GM19324 (cell line): ENCODE measurements around the gene EIPR1.
"Not testable (repeated sequence)": the region's sequence is repeated elsewhere in the genome, so short reads cannot be mapped to it uniquely, and the experiment has no call there.

ENCODE experiments used
- ATAC-seq: cut with Tn5 transposase; IDR thresholded peaks from one replicate; pipeline ENCODE4 v1.9.1; 2021; ENCODE audit warnings: mild to moderate bottlenecking, moderate library complexity; ENCODE audit not compliant: unreplicated experiment, low FRiP score

Gene EIPR1

GRCh38 chr2:3291750-3292149 is 85.9 kb downstream of the EIPR1 start:
- no peak for ATAC-seq

GRCh38 chr2:3291113-3291512 is 86.5 kb downstream of the EIPR1 start:
- ATAC-seq: no peak

DNA sequence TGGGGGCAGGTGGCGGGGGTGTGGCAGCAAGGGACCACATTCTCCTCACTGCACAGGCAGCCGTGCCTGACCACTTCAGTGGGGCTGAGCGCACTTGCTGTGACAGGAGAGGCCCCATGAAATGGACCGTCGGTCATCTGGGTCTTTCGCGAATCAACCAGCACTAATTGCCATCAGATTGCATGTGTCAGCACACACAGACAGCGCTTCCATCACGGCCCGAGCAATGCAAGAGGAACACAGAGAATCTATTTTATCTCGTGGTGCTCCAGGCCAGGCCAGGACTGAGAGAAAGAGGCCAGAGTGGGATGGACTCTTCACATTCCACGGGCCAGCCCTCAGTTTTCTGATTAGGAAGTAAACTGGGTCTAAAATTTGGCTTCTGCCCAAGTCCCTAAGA is 87.0 kb downstream of the EIPR1 start:
- ATAC-seq: no peak

- ATAC-seq: no peak
Observed at GRCh38 chr2:3289971-3290370, 87.6 kb downstream of the EIPR1 start.

DNA sequence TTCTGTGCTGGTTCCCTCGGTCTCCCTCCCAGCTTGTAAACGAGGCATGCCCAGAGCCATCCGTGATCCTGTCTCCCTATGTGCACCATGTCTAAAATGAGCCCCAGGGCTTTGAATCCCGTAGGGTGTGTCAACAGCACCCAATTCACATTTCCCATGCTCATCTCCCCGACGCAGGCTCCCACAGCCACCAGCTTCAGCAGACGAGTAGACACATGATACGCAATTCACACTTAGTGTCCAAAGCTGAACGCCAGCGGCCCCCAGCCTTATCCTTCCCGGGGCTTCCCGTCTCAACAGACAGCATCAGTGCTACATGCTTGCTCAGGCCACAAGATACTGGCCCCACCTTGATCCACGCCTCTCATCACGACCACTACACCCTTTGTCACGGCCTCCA is 88.1 kb downstream of the EIPR1 start:
- no peak for ATAC-seq

- no peak for ATAC-seq
Observed at GRCh38 chr2:3289171-3289515, 88.5 kb downstream of the EIPR1 start.

GRCh38 chr2:3288470-3289170 is 89.0 kb downstream of the EIPR1 start:
- ATAC-seq: no peak

DNA sequence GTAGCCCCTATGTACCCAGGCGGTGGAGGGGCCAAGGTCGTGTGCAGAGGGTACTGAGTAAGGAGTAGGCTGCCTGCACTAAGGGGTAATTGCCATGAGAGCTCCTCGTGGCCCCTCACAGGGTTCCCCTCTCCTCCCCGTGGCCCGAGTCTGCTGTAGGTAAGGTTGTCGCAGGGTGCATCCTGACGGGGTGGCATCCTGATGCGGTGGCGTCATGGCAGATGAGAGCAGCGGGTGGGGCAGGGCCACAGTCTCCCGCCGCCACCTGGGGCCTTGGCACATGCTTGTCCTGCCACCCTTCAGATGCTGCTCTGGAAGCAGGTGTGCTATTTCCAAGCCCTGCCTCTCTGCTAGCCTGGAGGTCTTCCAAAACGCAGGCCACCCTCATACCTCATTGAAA is 89.7 kb downstream of the EIPR1 start:
- no peak for ATAC-seq

GRCh38 chr2:3286646-3287036 is 91.0 kb downstream of the EIPR1 start:
- not testable (repeated sequence) for ATAC-seq

DNA sequence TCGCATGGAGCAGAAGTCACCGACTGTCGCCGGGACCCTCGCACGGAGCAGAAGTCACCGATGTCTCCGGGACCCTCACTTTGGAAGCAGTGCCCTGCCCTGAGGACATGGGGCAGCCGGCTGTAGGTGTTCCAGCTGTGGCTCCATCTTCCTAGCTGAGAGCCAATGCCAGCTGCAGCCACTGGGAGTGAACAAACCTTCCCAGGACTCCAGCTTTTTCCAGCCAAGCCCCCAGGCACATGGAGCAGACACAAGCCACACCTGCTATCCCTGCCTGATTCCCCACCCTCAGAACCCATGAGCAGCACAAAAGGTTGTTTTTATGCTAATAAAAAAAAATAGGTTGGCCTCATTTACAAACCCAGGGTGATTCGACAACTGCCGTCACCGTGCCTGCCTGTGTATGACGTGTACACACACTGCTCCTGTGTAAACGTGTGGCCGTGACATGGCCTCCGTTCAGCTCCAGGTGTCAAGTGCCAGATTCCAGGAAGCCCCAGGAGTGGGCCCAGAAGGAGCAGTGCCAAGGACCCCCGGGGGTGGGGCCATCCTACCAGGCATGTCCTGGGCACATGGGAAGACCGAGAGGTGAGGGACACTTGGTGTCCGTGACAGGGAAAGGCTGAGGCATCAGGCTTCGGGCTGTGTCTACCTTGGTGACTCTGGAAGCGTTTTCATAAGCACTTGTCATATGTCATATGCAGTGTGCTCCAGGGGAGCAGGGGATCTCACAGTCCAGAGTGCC is 91.5 kb downstream of the EIPR1 start:
- no peak for ATAC-seq

GRCh38 chr2:3284657-3285630 is 92.7 kb downstream of the EIPR1 start:
- no peak for ATAC-seq

GRCh38 chr2:3283876-3284656 is 93.6 kb downstream of the EIPR1 start:
- ATAC-seq: not testable (repeated sequence)

- no peak for ATAC-seq
Observed at GRCh38 chr2:3283206-3283605, 94.4 kb downstream of the EIPR1 start.

- no peak for ATAC-seq
Observed at GRCh38 chr2:3282056-3282998, 95.3 kb downstream of the EIPR1 start.

- ATAC-seq: no peak
Observed at GRCh38 chr2:3280683-3281520, 96.7 kb downstream of the EIPR1 start.

GRCh38 chr2:3280197-3280596 is 97.4 kb downstream of the EIPR1 start:
- no peak for ATAC-seq

GRCh38 chr2:3279236-3279960 is 98.2 kb downstream of the EIPR1 start:
- ATAC-seq: no peak
